K562 (cell line): Measurements from ENCODE around the gene ASIC3. TPM values are rescaled to one million over a fixed set of nuclear protein-coding genes. Genes with fewer than 3 reads are reported as not detected.
A peak's percentile ranks its signal among the peaks of the same experiment; 100 is the strongest.

Experiments used
- ATAC-seq: fragments of 200-7000 bp; cut with Tn5 transposase; 3 replicates; pipeline ENCODE4 v1.9.1; 2020; ENCODE audit warnings: moderate library complexity
- BruUV-seq: library from RNA; stranded (reverse); fragments of 400-500 nt; replicated peaks from 2 replicates; lab custom pipeline; 2021; lab: Mats Ljungman, UMichigan
- CTCF ChIA-PET: fragments of 300-600 bp; formaldehyde crosslinking; extraction: SDS; loops from one replicate; lab custom pipeline; 2021; ENCODE audit warnings: low intra/inter-chr PET ratio; lab: Yijun Ruan, JAX
- POLR2A ChIA-PET: fragments of 300-600, 350-650 bp; sonication (Branson Sonifier 250); formaldehyde crosslinking; extraction: SDS; loops from one replicate; lab custom pipeline; 2021; ENCODE audit warnings: antibody characterized with exemption, inconsistent platforms; lab: Yijun Ruan, JAX
- DNase-seq, 4 experiments: peaks; one replicate each; pipeline versions ENCODE4 v3.0.0 to v3.0.0-alpha.2; 2011 to 2018; ENCODE audit warnings: low spot score in 3 of 4, mixed read lengths in 3 of 4; ENCODE audit errors: extremely low read depth in 1 of 4
- FAIRE-seq: peaks from 2 replicates; lab custom pipeline; 2011; peaks lifted over from hg19 to GRCh38; lab: Jason Lieb, UNC
- H2AFZ ChIP-seq: 2 replicates; pipeline ENCODE4 v1.6.0; 2011; ENCODE audit warnings: low read depth, low read length, control low read depth, inconsistent platforms
- H3K27ac ChIP-seq: fragments of 200-600 bp; 3 replicates; pipeline ENCODE4 v1.8.0; 2011; ENCODE audit warnings: low read depth, mild to moderate bottlenecking, control low read depth, inconsistent platforms, low read length, moderate library complexity, mixed read lengths; ENCODE audit errors: extremely low read depth
- H3K27me3 ChIP-seq, 2 experiments: fragments of 300-600 bp in 1 of 2; 2 replicates in 1 of 2; 3 replicates in 1 of 2; pipeline versions ENCODE4 v1.6.0 to v1.8.0; 2011; ENCODE audit warnings: inconsistent platforms in 2 of 2, low read length in 2 of 2, mild to moderate bottlenecking in 1 of 2, mixed read lengths in 1 of 2, moderate library complexity in 1 of 2; ENCODE audit not compliant: control insufficient read depth in 2 of 2, insufficient read depth in 2 of 2
- H3K36me3 ChIP-seq: fragments of 300-600 bp; 3 replicates; pipeline ENCODE4 v1.8.0; 2011; ENCODE audit warnings: mild to moderate bottlenecking, low read length, inconsistent platforms; ENCODE audit not compliant: control insufficient read depth, insufficient read depth
- H3K4me1 ChIP-seq, 2 experiments: fragments of 200-600 bp in 1 of 2; replicated peaks in 1 of 2; 2 replicates in 1 of 2; 3 replicates in 1 of 2; pipeline versions ENCODE4 v1.5.1 to v1.8.0; 2011; ENCODE audit warnings: inconsistent platforms in 2 of 2, low read length in 2 of 2, mild to moderate bottlenecking in 1 of 2, mixed read lengths in 1 of 2, moderate library complexity in 1 of 2; ENCODE audit not compliant: control insufficient read depth in 2 of 2, insufficient read depth in 2 of 2
- H3K4me2 ChIP-seq: 2 replicates; pipeline ENCODE4 v1.6.1; 2011; ENCODE audit warnings: low read length, control low read depth, inconsistent platforms, mixed read lengths; ENCODE audit not compliant: insufficient read depth
- H3K4me3 ChIP-seq: fragments of 200-600 bp; sonication (generic), shearing (Covaris generic); 2 replicates; pipeline ENCODE4 v1.5.1; 2016; ENCODE audit warnings: control low read depth, inconsistent platforms
- H3K79me2 ChIP-seq: fragments of 200-600 bp; 3 replicates; pipeline ENCODE4 v1.8.0; 2011; ENCODE audit warnings: low read length, inconsistent platforms; ENCODE audit not compliant: control insufficient read depth, insufficient read depth
- H3K9ac ChIP-seq, 2 experiments: 2 replicates each; pipeline versions ENCODE4 v1.6.0 to v1.6.1; 2011; ENCODE audit warnings: low read depth in 2 of 2, low read length in 2 of 2, control low read depth in 1 of 2, inconsistent platforms in 1 of 2, mild to moderate bottlenecking in 1 of 2, mixed read lengths in 1 of 2; ENCODE audit not compliant: insufficient read depth in 1 of 2
- H3K9me1 ChIP-seq: one replicate; pipeline ENCODE4 v1.6.0; 2011; ENCODE audit warnings: inconsistent platforms, mild to moderate bottlenecking, low read length, moderate library complexity; ENCODE audit not compliant: control insufficient read depth, insufficient read depth
- H3K9me3 ChIP-seq: replicated peaks from 2 replicates; pipeline ENCODE4 v1.5.1; 2011; ENCODE audit warnings: low read depth, low read length, inconsistent platforms; ENCODE audit not compliant: control insufficient read depth, insufficient read depth
- H4K20me1 ChIP-seq: replicated peaks from 2 replicates; pipeline ENCODE4 v1.6.1; 2011; ENCODE audit warnings: low read length, inconsistent platforms, mixed read lengths; ENCODE audit not compliant: control insufficient read depth, insufficient read depth
- ARID1B ChIP-seq: fragments of 450-650 bp; IDR thresholded peaks from 2 replicates; pipeline ENCODE4 v1.6.1; 2016; ENCODE audit warnings: antibody characterized with exemption, mild to moderate bottlenecking, inconsistent platforms
- CSDE1 ChIP-seq, 2 experiments: fragments of 450-650 bp; IDR thresholded peaks; 2 replicates each; pipeline ENCODE4 v1.6.1; 2016; ENCODE audit warnings: mild to moderate bottlenecking in 1 of 2
- ERF ChIP-seq: fragments of 450-650 bp; formaldehyde crosslinking; IDR thresholded peaks from 2 replicates; pipeline ENCODE4 v1.4.0; 2020; ENCODE audit warnings: mild to moderate bottlenecking, mixed read lengths
- POLR2G ChIP-seq: fragments of 200-400 bp; formaldehyde crosslinking; IDR thresholded peaks from 2 replicates; pipeline ENCODE4 v1.6.1; 2017; ENCODE audit warnings: low read depth, mild to moderate bottlenecking, antibody characterized with exemption, low read length, moderate library complexity
- RBFOX2 ChIP-seq: fragments of 200-400 bp; formaldehyde crosslinking; IDR thresholded peaks from 2 replicates; pipeline ENCODE4 v1.6.1; 2017; ENCODE audit warnings: low read depth, mild to moderate bottlenecking, low read length, moderate library complexity
- RBM34 ChIP-seq: fragments of 200-400 bp; formaldehyde crosslinking; IDR thresholded peaks from 2 replicates; pipeline ENCODE4 v1.6.1; 2018; ENCODE audit warnings: low read length, borderline replicate concordance; ENCODE audit not compliant: insufficient read depth
- SAP30 ChIP-seq: fragments of 200-600 bp; sonication (generic); IDR thresholded peaks from 2 replicates; pipeline ENCODE4 v1.6.1; 2012; ENCODE audit warnings: borderline replicate concordance, low read depth, mild to moderate bottlenecking, moderate library complexity, low read length, control low read depth, inconsistent platforms; ENCODE audit not compliant: insufficient read depth, poor library complexity, severe bottlenecking
- WGBS: fragments of 100-300 bp; shearing (Covaris generic); methylation state at CpG from one replicate; pipeline ENCODE4 v1.1.6; 2016; ENCODE audit warnings: low coverage, mixed read lengths; ENCODE audit not compliant: insufficient coverage; ENCODE audit errors: missing lambda C conversion rate; 5-methylcytosine and 5-hydroxymethylcytosine counted together
- in situ Hi-C: fragments of 300-500 bp; cut with MboI; formaldehyde crosslinking; loops from 4 replicates; pipeline ENCODE4 v1.15.0; 2018; ENCODE audit warnings: inconsistent platforms, mixed read lengths
- intact Hi-C: fragments of 100-400 bp; cut with micrococcal nuclease; formaldehyde crosslinking; loops from 2 replicates; pipeline ENCODE4 v1.14.2; 2022
- polyA plus RNA-seq, 8 experiments: library from polyadenylated mRNA; depleted of rRNA in 4 of 8; stranded (reverse) in 5 of 8; unstranded in 3 of 8; fragments of >200 nt; fragmentation: Nextera tagmentation in 2 of 8; fragmentation: Illumina TruSeq in 1 of 8; extraction: Ambion mirVana in 2 of 8; extraction: Trizol in 1 of 8; gene quantifications; 2 replicates each; pipeline versions ENCODE4 v1.2.1 to v1.2.3, GENCODE V29; 2011 to 2014; ENCODE audit warnings: inconsistent platforms in 1 of 8, missing spikeins in 1 of 8
- total RNA-seq, 7 experiments: library from RNA; depleted of rRNA in 6 of 7; stranded (reverse); fragments of >200 nt in 6 of 7; fragmentation: Illumina TruSeq in 2 of 7; extraction: Trizol in 2 of 7; gene quantifications; 2 replicates each; pipeline versions ENCODE4 v1.2.1 to v1.2.3, GENCODE V29; 2011 to 2021; ENCODE audit warnings: low replicate concordance in 1 of 7

The ASIC3 gene
- total and polyA plus RNA-seq, 9 of the 15 experiments (the other 6 are each of a cell fraction or from before 2014, with no cell fraction given): 0.11 to 5.0 (median 0.87) TPM

DNA sequence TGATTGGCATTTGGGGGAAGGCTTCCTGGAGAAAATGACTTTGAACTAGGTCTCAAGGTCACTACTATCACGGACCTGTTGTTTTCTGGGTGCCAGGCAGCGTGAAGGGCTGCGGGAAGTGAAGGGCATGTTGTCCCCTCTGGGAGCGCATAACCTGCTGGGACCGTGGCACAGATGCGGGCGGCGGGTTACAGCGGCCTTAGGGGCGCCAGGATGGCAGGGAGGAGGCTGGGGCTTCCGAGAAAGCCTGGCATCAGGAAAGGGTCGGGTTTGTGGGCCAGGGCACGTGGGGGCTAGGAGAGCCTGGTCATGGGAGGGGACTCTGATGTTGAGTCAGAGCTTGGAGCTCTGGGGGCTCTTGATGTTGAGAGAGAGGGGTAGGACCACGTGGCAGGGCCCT is 17.2 kb downstream of the ASIC3 start:
- Histone ChIP-seq H2AFZ (no peak overlapping the region), H3K4me1 (peaks cover 29 to 70% of the 10 kb centered on the region in 2 experiments), H3K36me3 (peaks cover 82% of the 10 kb centered on the region), H3K79me2 (peaks cover 51% of the 10 kb centered on the region), H4K20me1 (peaks cover 7% of the 10 kb centered on the region), H3K9me3 (no peaks in the 10 kb centered on the region), H3K4me3 (no peak overlapping the region), H3K27me3 (no peaks in the 10 kb centered on the region), H3K9me1 (no peaks in the 10 kb centered on the region), H3K27ac (no peak overlapping the region), H3K4me2 (no peak overlapping the region), H3K9ac (peak overlapping the region in 1 of 2 experiments; percentile 68; a peak in 1 of 4 replicates)
- intact Hi-C loops (no loop called here), in situ Hi-C loops (no loop called here)
- ChIA-PET POLR2A (interaction anchor here (0.7 to 5.0 kb wide), 4 partner anchors 10 to 36 kb away, joined by 3 to 24 read pairs (median 6); partner anchors contain the start of genes FASTK and TMUB1), CTCF (no interaction called here)
- no TSS peak for BruUV-seq
- FAIRE-seq (no peak), ATAC-seq (no peak), DNase-seq (no peak)
- WGBS: 96% methylated on average over 14 of the region's 14 CpGs
- TF ChIP-seq ARID1B: no peak
- TF ChIP-seq CSDE1 (IDR thresholded peaks at IDR 0.05): no peak
- no peak for TF ChIP-seq RBM34
- TF ChIP-seq RBFOX2: peak; percentile 32; the same call in 1 of the 2 replicates
- peak; percentile 36; the same call in 1 of the 2 replicates for TF ChIP-seq POLR2G
- no peak for TF ChIP-seq SAP30
- no peak for TF ChIP-seq ERF
